ENCODE measurements around the gene ODAPH. TPM values are rescaled to one million over a fixed set of nuclear protein-coding genes. Genes with fewer than 3 reads are reported as not detected.

ODAPH gene
- total RNA-seq, 2 donors from 2014 or later: 0.35 TPM; not detected in 1

- H3K9me3 Mint-ChIP-seq: no peaks in the 10 kb centered on the region
- ATAC-seq (replicated peaks in 1 of 2): no peak
- peaks cover 13% of the 10 kb centered on the region for H3K27me3 Mint-ChIP-seq (ENCODE audit: low read depth)
- DNase-seq: no peak
- no peaks in the 10 kb centered on the region for H3K36me3 Mint-ChIP-seq (ENCODE audit: insufficient read depth in 2 of 2)
- H3K4me3 Mint-ChIP-seq: no peak overlapping the region
- no peaks in the 10 kb centered on the region for H3K4me1 Mint-ChIP-seq (ENCODE audit: low read depth)
- no peak overlapping the region for H3K27ac Mint-ChIP-seq
These were observed 1.8 kb downstream of the ODAPH start for GRCh38 chr4:75557696-75558095.

GRCh38 chr4:75561789-75562188 is 5.9 kb downstream of the ODAPH start:
- Mint-ChIP-seq H3K27ac (no peak overlapping the region), H3K4me3 (no peak overlapping the region), H3K27me3 (ENCODE audit: low read depth) (peaks cover 27% of the 10 kb centered on the region), H3K9me3 (no peaks in the 10 kb centered on the region), H3K36me3 (ENCODE audit: insufficient read depth in 2 of 2) (no peaks in the 10 kb centered on the region), H3K4me1 (ENCODE audit: low read depth) (no peaks in the 10 kb centered on the region)
- DNase-seq: no peak
- no peak for ATAC-seq (replicated peaks in 1 of 2)

DNA sequence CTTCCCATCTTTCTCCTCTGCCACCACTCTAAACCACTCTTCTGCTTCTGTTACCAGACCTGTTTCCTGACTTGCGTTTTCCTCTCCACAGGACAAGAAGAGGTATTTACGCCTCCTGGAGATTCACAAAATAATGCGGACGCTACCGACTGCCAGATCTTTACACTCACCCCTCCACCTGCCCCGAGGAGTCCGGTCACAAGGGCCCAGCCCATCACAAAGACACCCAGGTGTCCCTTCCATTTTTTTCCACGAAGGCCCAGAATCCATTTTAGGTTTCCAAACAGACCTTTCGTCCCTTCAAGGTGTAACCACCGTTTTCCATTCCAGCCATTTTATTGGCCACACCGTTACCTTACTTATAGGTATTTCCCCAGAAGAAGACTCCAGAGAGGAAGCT is 8.2 kb downstream of the ODAPH start:
- Mint-ChIP-seq H3K4me1 (ENCODE audit: low read depth) (no peaks in the 10 kb centered on the region), H3K4me3 (no peak overlapping the region), H3K36me3 (ENCODE audit: insufficient read depth in 2 of 2) (no peaks in the 10 kb centered on the region), H3K27ac (no peak overlapping the region), H3K9me3 (no peaks in the 10 kb centered on the region), H3K27me3 (ENCODE audit: low read depth) (peaks cover 25% of the 10 kb centered on the region)
- DNase-seq (no peak), ATAC-seq (replicated peaks in 1 of 2) (no peak)

DNA sequence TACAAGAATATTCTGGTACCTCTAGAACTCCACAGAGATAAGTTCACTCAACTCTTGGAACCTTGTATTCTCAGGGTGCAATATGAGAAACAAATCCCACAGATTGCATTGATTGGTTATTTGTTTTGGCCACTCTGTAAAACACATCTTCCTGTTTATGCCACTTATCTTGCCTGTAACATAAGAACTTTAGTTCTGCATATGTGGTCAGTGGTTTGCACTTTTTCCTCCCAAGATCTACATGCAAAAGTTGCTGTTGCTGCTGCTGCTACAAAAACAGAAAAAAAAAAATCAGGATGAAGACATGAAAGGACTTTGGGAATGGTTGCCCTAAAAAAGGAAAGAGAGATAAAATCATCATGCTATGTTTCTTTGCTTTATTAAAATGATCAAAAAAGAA is 9.6 kb downstream of the ODAPH start:
- Mint-ChIP-seq H3K9me3 (no peaks in the 10 kb centered on the region), H3K4me3 (no peak overlapping the region), H3K4me1 (ENCODE audit: low read depth) (no peaks in the 10 kb centered on the region), H3K27me3 (ENCODE audit: low read depth) (peaks cover 25% of the 10 kb centered on the region), H3K27ac (no peak overlapping the region), H3K36me3 (ENCODE audit: insufficient read depth in 2 of 2) (no peaks in the 10 kb centered on the region)
- ATAC-seq (replicated peaks in 1 of 2) (no peak), DNase-seq (no peak)

DNA sequence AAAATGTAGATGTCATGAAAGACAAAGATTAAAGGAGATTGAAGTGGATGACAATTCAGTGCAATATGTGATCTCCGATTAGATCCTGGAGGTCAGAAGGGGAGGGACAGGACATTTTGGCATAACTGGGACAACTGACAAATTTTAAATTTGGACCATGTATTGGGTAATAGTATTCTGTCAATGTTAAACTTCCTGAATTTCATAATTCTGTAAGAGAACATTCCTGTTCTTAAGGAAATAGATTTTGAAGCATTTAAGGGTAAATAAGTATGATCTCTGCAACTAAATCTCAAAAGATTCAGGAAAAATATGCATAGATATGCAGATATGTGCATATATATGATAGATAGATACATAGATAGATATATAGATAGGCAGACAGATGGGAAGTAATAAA is 11.0 kb downstream of the ODAPH start:
- H3K9me3 Mint-ChIP-seq: no peaks in the 10 kb centered on the region
- H3K4me3 Mint-ChIP-seq: no peak overlapping the region
- no peaks in the 10 kb centered on the region for H3K4me1 Mint-ChIP-seq (ENCODE audit: low read depth)
- H3K36me3 Mint-ChIP-seq (ENCODE audit: insufficient read depth in 2 of 2): no peaks in the 10 kb centered on the region
- H3K27me3 Mint-ChIP-seq (ENCODE audit: low read depth): peaks cover 22% of the 10 kb centered on the region
- H3K27ac Mint-ChIP-seq: no peak overlapping the region
- DNase-seq: no peak
- no peak for ATAC-seq (replicated peaks in 1 of 2)

- no peak overlapping the region for H3K4me3 Mint-ChIP-seq
- ATAC-seq (replicated peaks in 1 of 2) (no peak), DNase-seq (no peak)
- H3K36me3 Mint-ChIP-seq (ENCODE audit: insufficient read depth in 2 of 2): no peaks in the 10 kb centered on the region
- no peak overlapping the region for H3K27ac Mint-ChIP-seq
- H3K27me3 Mint-ChIP-seq (ENCODE audit: low read depth): peaks cover 20% of the 10 kb centered on the region
- no peaks in the 10 kb centered on the region for H3K9me3 Mint-ChIP-seq
- no peaks in the 10 kb centered on the region for H3K4me1 Mint-ChIP-seq (ENCODE audit: low read depth)
These were observed 11.9 kb downstream of the ODAPH start for GRCh38 chr4:75567725-75568124.

GRCh38 chr4:75584067-75584466 is 28.2 kb downstream of the ODAPH start:
- Mint-ChIP-seq H3K9me3 (peaks cover 0 to 1% of the 10 kb centered on the region in 2 donors), H3K27ac (no peak overlapping the region), H3K27me3 (ENCODE audit: low read depth) (no peaks in the 10 kb centered on the region), H3K4me1 (ENCODE audit: low read depth) (no peaks in the 10 kb centered on the region), H3K4me3 (no peak overlapping the region), H3K36me3 (ENCODE audit: insufficient read depth in 2 of 2) (peaks cover 0 to 2% of the 10 kb centered on the region in 2 donors)
- DNase-seq (no peak), ATAC-seq (replicated peaks in 1 of 2) (no peak)

- H3K4me3 Mint-ChIP-seq: no peak overlapping the region
These were observed 37.5 kb downstream of the ODAPH start for GRCh38 chr4:75593393-75593792.

GRCh38 chr4:75596061-75596460 is 40.2 kb downstream of the ODAPH start:
- Mint-ChIP-seq H3K4me3 (no peak overlapping the region), H3K27me3 (ENCODE audit: low read depth) (no peaks in the 10 kb centered on the region), H3K36me3 (ENCODE audit: insufficient read depth in 2 of 2) (no peaks in the 10 kb centered on the region), H3K9me3 (no peaks in the 10 kb centered on the region), H3K27ac (no peak overlapping the region), H3K4me1 (ENCODE audit: low read depth) (no peaks in the 10 kb centered on the region)
- DNase-seq (no peak), ATAC-seq (replicated peaks in 1 of 2) (no peak)

More at GRCh38 chr4:75593393-75593792, 37.5 kb downstream of the ODAPH start:
- Mint-ChIP-seq H3K27me3 (ENCODE audit: low read depth) (no peaks in the 10 kb centered on the region), H3K36me3 (ENCODE audit: insufficient read depth in 2 of 2) (no peaks in the 10 kb centered on the region), H3K27ac (no peak overlapping the region), H3K9me3 (no peaks in the 10 kb centered on the region), H3K4me1 (ENCODE audit: low read depth) (no peaks in the 10 kb centered on the region)
- ATAC-seq (replicated peaks in 1 of 2) (no peak), DNase-seq (no peak)

GRCh38 chr4:75598390-75598789 is 42.5 kb downstream of the ODAPH start:
- no peaks in the 10 kb centered on the region for H3K27me3 Mint-ChIP-seq (ENCODE audit: low read depth)
- peak overlapping the region; percentile 63 for H3K27ac Mint-ChIP-seq
- no peaks in the 10 kb centered on the region for H3K36me3 Mint-ChIP-seq (ENCODE audit: insufficient read depth in 2 of 2)
- no peaks in the 10 kb centered on the region for H3K9me3 Mint-ChIP-seq
- ATAC-seq (replicated peaks in 1 of 2): peak; percentile 37 to 71
- DNase-seq: no peak
- no peaks in the 10 kb centered on the region for H3K4me1 Mint-ChIP-seq (ENCODE audit: low read depth)
- H3K4me3 Mint-ChIP-seq: peak overlapping the region in 1 of 2 donors; percentile 59

GRCh38 chr4:75599647-75600046 is 43.8 kb downstream of the ODAPH start:
- DNase-seq (no peak), ATAC-seq (replicated peaks in 1 of 2) (no peak)
- Mint-ChIP-seq H3K4me3 (no peak overlapping the region), H3K27ac (no peak overlapping the region), H3K27me3 (ENCODE audit: low read depth) (no peaks in the 10 kb centered on the region), H3K4me1 (ENCODE audit: low read depth) (no peaks in the 10 kb centered on the region), H3K36me3 (ENCODE audit: insufficient read depth in 2 of 2) (no peaks in the 10 kb centered on the region), H3K9me3 (no peaks in the 10 kb centered on the region)

DNA sequence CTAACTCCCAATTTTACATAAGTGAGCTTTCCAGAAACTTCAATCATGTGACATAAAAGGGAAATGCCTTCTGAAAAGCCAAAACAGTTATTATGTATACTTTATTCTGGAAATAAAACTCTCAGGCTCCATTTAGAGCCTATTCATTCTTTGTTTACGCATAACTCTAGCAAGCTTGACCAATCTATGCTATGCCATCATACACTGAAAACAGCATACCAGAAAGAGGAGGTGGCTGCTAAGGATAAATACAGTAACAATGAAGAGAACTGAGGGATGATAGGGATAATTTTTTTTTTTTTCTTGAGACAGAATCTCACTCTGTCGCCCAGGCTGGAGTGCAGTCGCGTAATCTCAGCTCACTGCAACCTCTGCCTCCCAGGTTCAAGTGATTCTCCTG is 50.1 kb downstream of the ODAPH start:
- no peak for ATAC-seq (replicated peaks in 1 of 2)
- Mint-ChIP-seq H3K27ac (no peak overlapping the region), H3K27me3 (ENCODE audit: low read depth) (no peaks in the 10 kb centered on the region), H3K4me1 (ENCODE audit: low read depth) (no peaks in the 10 kb centered on the region), H3K9me3 (no peaks in the 10 kb centered on the region), H3K36me3 (ENCODE audit: insufficient read depth in 2 of 2) (peaks cover 0 to 2% of the 10 kb centered on the region in 2 donors), H3K4me3 (no peak overlapping the region)
- no peak for DNase-seq

GRCh38 chr4:75612306-75612705 is 56.4 kb downstream of the ODAPH start:
- Mint-ChIP-seq H3K27ac (no peak overlapping the region), H3K4me1 (ENCODE audit: low read depth) (no peaks in the 10 kb centered on the region), H3K27me3 (ENCODE audit: low read depth) (no peaks in the 10 kb centered on the region), H3K36me3 (ENCODE audit: insufficient read depth in 2 of 2) (peaks cover 0 to 2% of the 10 kb centered on the region in 2 donors), H3K4me3 (no peak overlapping the region), H3K9me3 (no peaks in the 10 kb centered on the region)
- DNase-seq (no peak), ATAC-seq (replicated peaks in 1 of 2) (no peak)
